K562 (cell line): ENCODE data around the gene RALGAPA2. TPM values are rescaled to one million over a fixed set of nuclear protein-coding genes. Genes with fewer than 3 reads are reported as not detected.
A peak's percentile ranks its signal among the peaks of the same experiment; 100 is the strongest.

ENCODE experiments used
- BHLHE40 ChIP-seq: IDR thresholded peaks from 2 replicates; pipeline ENCODE4 v1.6.1; 2011; ENCODE audit warnings: low read length, improper control_type of control experiment
- CHD4 ChIP-seq: fragments of 200-600 bp; sonication (generic); IDR thresholded peaks from 3 replicates; pipeline ENCODE4 v1.6.1; 2012; ENCODE audit warnings: low read depth, mild to moderate bottlenecking, mixed read lengths, low read length, inconsistent platforms; ENCODE audit not compliant: insufficient read depth, insufficient replicate concordance, poor library complexity, severe bottlenecking
- CREB3L1 ChIP-seq: fragments of 450-650 bp; IDR thresholded peaks from 2 replicates; pipeline ENCODE4 v1.6.1; 2014; ENCODE audit warnings: low read depth, mild to moderate bottlenecking, moderate library complexity, borderline replicate concordance
- EP400 ChIP-seq: fragments of 450-650 bp; IDR thresholded peaks from 2 replicates; pipeline ENCODE4 v1.6.1; 2017; ENCODE audit warnings: antibody characterized with exemption, mild to moderate bottlenecking, moderate library complexity
- ETV1 ChIP-seq: fragments of 450-650 bp; conservative IDR thresholded peaks from 2 replicates; pipeline ENCODE4 v1.6.1; 2016; ENCODE audit warnings: missing genetic modification characterization, control low read depth, low read depth, missing compliant biosample characterization
- FOS ChIP-seq: IDR thresholded peaks from 3 replicates; pipeline ENCODE4 v1.6.1; 2011; ENCODE audit not compliant: insufficient read length; ENCODE audit errors: extremely low read depth
- GABPA ChIP-seq: fragments of 200-800 bp; sonication (Bioruptor generic); conservative IDR thresholded peaks from 2 replicates; pipeline ENCODE4 v1.6.1; 2016; ENCODE audit warnings: low read depth, missing genetic modification characterization, missing compliant biosample characterization
- GABPB1 ChIP-seq: sonication (generic); formaldehyde crosslinking; IDR thresholded peaks from 2 replicates; pipeline ENCODE4 v1.8.0; 2022; ENCODE audit warnings: mild to moderate bottlenecking, missing genetic modification reagents
- HLTF ChIP-seq: fragments of 450-650 bp; IDR thresholded peaks from 2 replicates; pipeline ENCODE4 v1.6.1; 2016
- MAFG ChIP-seq: fragments of 450-650 bp; conservative IDR thresholded peaks from 2 replicates; pipeline ENCODE4 v1.6.1; 2016; ENCODE audit warnings: missing genetic modification characterization, missing compliant biosample characterization
- MAZ ChIP-seq, 2 experiments: fragments of 450-650 bp in 1 of 2; sonication (generic) in 1 of 2; formaldehyde crosslinking; IDR thresholded peaks in 1 of 2; conservative IDR thresholded peaks in 1 of 2; 2 replicates each; pipeline versions ENCODE4 v1.4.0 to v1.5.0; 2020; ENCODE audit warnings: mild to moderate bottlenecking in 1 of 2, missing genetic modification reagents in 1 of 2
- MTF1 ChIP-seq: fragments of 250-450 bp; sonication (Bioruptor Pico); IDR thresholded peaks from 2 replicates; pipeline ENCODE4 v1.9.0; 2021; ENCODE audit warnings: moderate library complexity, mild to moderate bottlenecking, inconsistent platforms, borderline replicate concordance
- MYC ChIP-seq, 2 experiments: fragments of 250-450 bp in 1 of 2; sonication (Bioruptor Pico) in 1 of 2; IDR thresholded peaks; 2 replicates each; pipeline versions ENCODE4 v1.5.1 to v1.6.1; 2012 to 2021; ENCODE audit warnings: low read depth in 2 of 2, borderline replicate concordance in 1 of 2, improper control_type of control experiment in 1 of 2, low read length in 1 of 2, mild to moderate bottlenecking in 1 of 2, moderate library complexity in 1 of 2
- PHB2 ChIP-seq: fragments of 450-650 bp; IDR thresholded peaks from 2 replicates; pipeline ENCODE4 v1.6.1; 2017; ENCODE audit warnings: low read depth
- PHF21A ChIP-seq: fragments of 450-650 bp; IDR thresholded peaks from 2 replicates; pipeline ENCODE4 v1.6.1; 2017; ENCODE audit warnings: low read depth, borderline replicate concordance
- SMAD2 ChIP-seq: fragments of 150-350 bp; IDR thresholded peaks from 2 replicates; pipeline ENCODE4 v1.6.1; 2014; ENCODE audit warnings: low read depth, mild to moderate bottlenecking, low read length
- TRIM28 ChIP-seq: fragments of 450-650 bp; IDR thresholded peaks from 2 replicates; pipeline ENCODE4 v1.6.1; 2017
- XRCC5 ChIP-seq: fragments of 200-400 bp; formaldehyde crosslinking; IDR thresholded peaks from 2 replicates; pipeline ENCODE4 v1.6.1; 2017; ENCODE audit warnings: low read depth, mild to moderate bottlenecking, low read length
- ZBTB2 ChIP-seq: fragments of 450-650 bp; IDR thresholded peaks from 2 replicates; pipeline ENCODE4 v1.6.1; 2016; ENCODE audit warnings: antibody characterized with exemption
- ZBTB5 ChIP-seq: fragments of 450-650 bp; IDR thresholded peaks from 2 replicates; pipeline ENCODE4 v1.6.1; 2017; ENCODE audit warnings: antibody characterized with exemption
- ZC3H4 ChIP-seq: sonication (generic); formaldehyde crosslinking; IDR thresholded peaks from 2 replicates; pipeline ENCODE4 v1.9.0; 2021; ENCODE audit warnings: missing genetic modification reagents, borderline replicate concordance
- ZNF124 ChIP-seq: sonication (generic); formaldehyde crosslinking; IDR thresholded peaks from 2 replicates; pipeline ENCODE4 v1.8.1; 2022; ENCODE audit warnings: missing genetic modification reagents
- ZNF274 ChIP-seq: IDR thresholded peaks from 2 replicates; pipeline ENCODE4 v1.6.1; 2011; ENCODE audit warnings: low read depth, mild to moderate bottlenecking, low read length, moderate library complexity, borderline replicate concordance
- ZNF347 ChIP-seq: fragments of 450-650 bp; formaldehyde crosslinking; IDR thresholded peaks from 2 replicates; pipeline ENCODE4 v1.4.0; 2020; ENCODE audit warnings: low read depth, mild to moderate bottlenecking, moderate library complexity
- polyA plus RNA-seq, 8 experiments: library from polyadenylated mRNA; depleted of rRNA in 4 of 8; stranded (reverse) in 5 of 8; unstranded in 3 of 8; fragments of >200 nt; fragmentation: Nextera tagmentation in 2 of 8; fragmentation: Illumina TruSeq in 1 of 8; extraction: Ambion mirVana in 2 of 8; extraction: Trizol in 1 of 8; gene quantifications; 2 replicates each; pipeline versions ENCODE4 v1.2.1 to v1.2.3, GENCODE V29; 2011 to 2014; ENCODE audit warnings: inconsistent platforms in 1 of 8, missing spikeins in 1 of 8
- total RNA-seq, 7 experiments: library from RNA; depleted of rRNA in 6 of 7; stranded (reverse); fragments of >200 nt in 6 of 7; fragmentation: Illumina TruSeq in 2 of 7; extraction: Trizol in 2 of 7; gene quantifications; 2 replicates each; pipeline versions ENCODE4 v1.2.1 to v1.2.3, GENCODE V29; 2011 to 2021; ENCODE audit warnings: low replicate concordance in 1 of 7

The RALGAPA2 gene
- total and polyA plus RNA-seq, 9 of the 15 experiments (the other 6 are each of a cell fraction or from before 2014, with no cell fraction given), result 0.35 to 2.7 (median 1.4) TPM

GRCh38 chr20:20712474-20713243 lies at the start of gene RALGAPA2 (continued):
- TF ChIP-seq ETV1 (tag) (no peak), MAFG (tag) (no peak), SMAD2 (no peak), MYC (IDR thresholded peaks at IDR 0.05; ENCODE audit: low read depth, low read length) (peak; percentile 23; the same call in 1 of the 2 replicates), MYC (CRISPR knock-in tag; IDR thresholded peaks at IDR 0.05; ENCODE audit: borderline replicate concordance, low read depth) (no peak), TRIM28 (no peak), ZC3H4 (CRISPR knock-in tag) (no peak), CREB3L1 (peak; percentile 69; the same call in 1 of the 2 replicates), CHD4 (no peak), PHB2 (no peak), ZBTB5 (no peak), GABPA (tag) (peak; percentile 40; the same call in 1 of the 2 replicates), EP400 (no peak), HLTF (no peak), MTF1 (CRISPR knock-in tag) (no peak), BHLHE40 (peak; percentile 23; the same call in 1 of the 2 replicates), ZNF124 (CRISPR knock-in tag) (no peak), GABPB1 (peak; percentile 34; the same call in 1 of the 2 replicates), PHF21A (no peak), ZNF347 (CRISPR knock-in tag) (no peak), ZNF274 (no peak), XRCC5 (no peak), FOS (no peak), MAZ (CRISPR knock-in tag; conservative IDR thresholded peaks at IDR 0.05 in 1 of 2, IDR thresholded peaks at IDR 0.05 in 1 of 2) (peak; percentile 15 to 62; a peak in 2 of 4 replicates), ZBTB2 (0 out of 2 replicates have a peak, but pooled peaks have one; percentile 23)
